Lung (tissue), 12 donors: ENCODE measurements around the gene COG5. TPM values are rescaled to one million over a fixed set of nuclear protein-coding genes. Genes with fewer than 3 reads are reported as not detected.

Experiments used
- ATAC-seq: fragments of 200-7000 bp; cut with Tn5 transposase; one replicate; pipeline ENCODE4 v1.9.1; 2020; ENCODE audit warnings: moderate number of reproducible peaks; ENCODE audit not compliant: insufficient read depth, low FRiP score
- DNase-seq, 3 donors: peaks; one replicate each; pipeline ENCODE4 v3.0.0-alpha.2; 2013 to 2017
- H3K27ac ChIP-seq, 2 donors: one replicate each; pipeline ENCODE4 v1.5.1; 2013; ENCODE audit warnings: mild to moderate bottlenecking in 2 of 2, moderate library complexity in 2 of 2, control low read depth in 1 of 2, inconsistent platforms in 1 of 2, low read depth in 1 of 2, low read length in 1 of 2
- H3K27me3 ChIP-seq, 3 donors: one replicate each; pipeline ENCODE4 v1.5.1; 2013; ENCODE audit warnings: low read length in 2 of 3; ENCODE audit not compliant: control insufficient read depth in 3 of 3, insufficient read depth in 3 of 3
- H3K36me3 ChIP-seq, 4 donors: one replicate each; pipeline ENCODE4 v1.5.1; 2013; ENCODE audit warnings: low read length in 4 of 4, mild to moderate bottlenecking in 1 of 4, moderate library complexity in 1 of 4; ENCODE audit not compliant: control insufficient read depth in 4 of 4, insufficient read depth in 4 of 4
- H3K4me1 ChIP-seq, 5 donors: one replicate each; pipeline ENCODE4 v1.5.1; 2013; ENCODE audit warnings: low read length in 5 of 5, mild to moderate bottlenecking in 2 of 5, moderate library complexity in 1 of 5; ENCODE audit not compliant: control insufficient read depth in 5 of 5, insufficient read depth in 5 of 5
- H3K4me3 ChIP-seq: one replicate; pipeline ENCODE4 v1.5.1; 2013; ENCODE audit warnings: mild to moderate bottlenecking, control low read depth, moderate library complexity
- H3K9ac ChIP-seq, 2 donors: one replicate each; pipeline ENCODE4 v1.5.1; 2013; ENCODE audit warnings: low read length in 2 of 2, control low read depth in 1 of 2; ENCODE audit not compliant: insufficient read depth in 1 of 2
- H3K9me3 ChIP-seq, 4 donors: one replicate each; pipeline ENCODE4 v1.5.1; 2013; ENCODE audit warnings: low read length in 3 of 4, mild to moderate bottlenecking in 1 of 4, moderate library complexity in 1 of 4; ENCODE audit not compliant: control insufficient read depth in 4 of 4, insufficient read depth in 3 of 4
- WGBS, 2 donors: extraction: QIAGEN DNeasy Blood & Tissue Kit; methylation state at CpG; one replicate each; pipeline ENCODE4 v1.1.7; 2013; 5-methylcytosine and 5-hydroxymethylcytosine counted together
- polyA plus RNA-seq, 2 donors: library from polyadenylated mRNA; stranded (reverse); fragments of 200-250 nt; gene quantifications; one replicate each; pipeline ENCODE4 v1.2.1, GENCODE V29; 2013
- total RNA-seq, 2 donors: library from RNA; depleted of rRNA in 1 of 2; stranded (reverse); fragments of >200 nt in 1 of 2; gene quantifications; one replicate each; pipeline ENCODE4 v1.2.1, GENCODE V29; 2014 to 2021
- TF ChIP-seq, protein P1 (sequence below): IDR thresholded peaks from 2 replicates; pipeline ENCODE4 v1.5.1; 2012; ENCODE audit warnings: mild to moderate bottlenecking; ENCODE audit errors: control extremely low read depth, extremely low read depth
- donor health status: control.
- donor health status: control.
- donor health status: Bipolar disorder and iron deficiency.
- donor health status: healthy.
- donor health status: DM: yes; HTN: yes; CAD: no.

Gene COG5
- total and polyA plus RNA-seq, 4 donors = 5.6 to 101 (median 27.2) TPM

DNA sequence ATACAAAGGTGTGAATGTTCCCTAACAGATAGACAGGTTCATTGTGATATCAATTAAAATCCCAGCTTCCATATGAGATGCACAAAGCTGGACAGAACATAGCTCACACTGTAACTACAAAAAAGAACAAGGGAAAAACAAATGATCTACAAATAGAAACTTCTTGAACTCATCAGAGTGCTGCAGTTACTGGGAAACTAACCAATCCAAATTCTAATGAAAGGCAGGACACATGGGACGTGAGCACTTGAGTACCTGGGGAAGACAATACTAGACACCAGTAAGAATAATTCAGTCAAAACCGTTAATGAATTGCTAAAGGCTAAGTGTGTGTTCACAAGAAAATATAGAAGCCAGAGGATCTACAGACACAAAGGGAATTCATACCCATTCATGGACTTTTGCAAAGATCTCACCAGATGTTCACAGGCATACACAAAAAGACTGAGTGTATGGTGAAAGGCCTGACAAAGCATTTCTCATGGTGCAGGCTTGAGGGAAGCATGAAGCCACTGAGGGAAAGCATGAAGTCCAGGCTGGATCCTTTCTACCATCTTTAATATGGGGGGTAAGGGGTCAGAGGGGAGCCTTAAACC lies 101.7 kb downstream of the COG5 start:
- 87 to 94% methylated on average over 2 of the region's 2 CpGs for WGBS, 2 donors
- ATAC-seq (no peak), DNase-seq (no peak)
- TF ChIP-seq, protein P1, sequence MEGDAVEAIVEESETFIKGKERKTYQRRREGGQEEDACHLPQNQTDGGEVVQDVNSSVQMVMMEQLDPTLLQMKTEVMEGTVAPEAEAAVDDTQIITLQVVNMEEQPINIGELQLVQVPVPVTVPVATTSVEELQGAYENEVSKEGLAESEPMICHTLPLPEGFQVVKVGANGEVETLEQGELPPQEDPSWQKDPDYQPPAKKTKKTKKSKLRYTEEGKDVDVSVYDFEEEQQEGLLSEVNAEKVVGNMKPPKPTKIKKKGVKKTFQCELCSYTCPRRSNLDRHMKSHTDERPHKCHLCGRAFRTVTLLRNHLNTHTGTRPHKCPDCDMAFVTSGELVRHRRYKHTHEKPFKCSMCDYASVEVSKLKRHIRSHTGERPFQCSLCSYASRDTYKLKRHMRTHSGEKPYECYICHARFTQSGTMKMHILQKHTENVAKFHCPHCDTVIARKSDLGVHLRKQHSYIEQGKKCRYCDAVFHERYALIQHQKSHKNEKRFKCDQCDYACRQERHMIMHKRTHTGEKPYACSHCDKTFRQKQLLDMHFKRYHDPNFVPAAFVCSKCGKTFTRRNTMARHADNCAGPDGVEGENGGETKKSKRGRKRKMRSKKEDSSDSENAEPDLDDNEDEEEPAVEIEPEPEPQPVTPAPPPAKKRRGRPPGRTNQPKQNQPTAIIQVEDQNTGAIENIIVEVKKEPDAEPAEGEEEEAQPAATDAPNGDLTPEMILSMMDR = no peak
- Histone ChIP-seq H3K9me3 (no peaks in the 10 kb centered on the region), H3K27me3 (no peaks in the 10 kb centered on the region), H3K4me1 (peaks cover 0 to 6% (median 0%) of the 10 kb centered on the region in 5 donors), H3K27ac (peak overlapping the region in 1 of 2 donors; percentile 53), H3K36me3 (peaks cover 0 to 2% (median 0%) of the 10 kb centered on the region in 4 donors), H3K9ac (no peak overlapping the region), H3K4me3 (no peak overlapping the region)

DNA sequence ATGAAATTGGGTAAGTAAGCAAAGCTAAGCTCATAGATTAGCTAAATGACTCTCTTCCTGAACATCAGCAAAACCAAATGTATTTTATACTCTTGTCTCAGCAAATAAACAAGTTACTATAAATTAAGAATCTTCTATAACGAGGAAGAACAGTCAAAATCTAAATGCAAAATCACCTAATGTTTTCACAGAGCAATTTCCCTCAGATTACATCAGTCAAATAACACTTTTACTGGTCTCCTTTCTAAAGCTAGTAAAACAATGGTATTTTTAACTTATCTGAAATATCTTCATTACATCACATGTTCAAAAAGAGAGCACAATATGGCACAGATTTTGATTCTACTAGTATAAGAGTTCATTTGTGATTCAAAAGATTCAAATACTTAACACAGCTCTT lies 110.3 kb downstream of the COG5 start:
- no peaks in the 10 kb centered on the region for H3K27me3 ChIP-seq
- WGBS, 2 donors = 94 to 100% methylated on average over 1 of the region's 1 CpG
- ATAC-seq = no peak

DNA sequence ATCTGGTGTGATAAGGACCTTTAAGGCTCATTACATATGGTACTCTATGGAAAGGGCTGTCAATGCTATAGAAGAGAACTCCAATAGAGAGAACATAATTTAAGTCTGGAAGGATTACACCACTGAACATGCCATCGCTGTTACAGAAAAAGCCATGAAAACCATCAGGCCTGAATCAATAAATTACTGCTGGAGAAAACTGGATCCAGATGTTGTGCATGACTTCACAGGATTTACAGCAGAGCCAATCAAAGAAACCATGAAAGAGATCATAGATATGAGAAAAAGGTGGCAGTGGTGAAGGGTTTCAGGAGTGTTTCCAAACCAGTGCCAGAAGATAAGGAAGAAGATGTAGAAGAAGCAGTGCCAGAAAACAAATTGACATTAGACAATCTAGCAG lies 112.8 kb downstream of the COG5 start:
- TF ChIP-seq, protein P1 = no peak
- Histone ChIP-seq H3K27me3 (no peaks in the 10 kb centered on the region), H3K4me1 (peaks cover 0 to 5% (median 0%) of the 10 kb centered on the region in 5 donors), H3K4me3 (no peak overlapping the region), H3K9ac (no peak overlapping the region), H3K9me3 (no peaks in the 10 kb centered on the region), H3K27ac (no peak overlapping the region), H3K36me3 (no peaks in the 10 kb centered on the region)
- DNase-seq = no peak
- WGBS, 2 donors = 99 to 100% methylated on average over 1 of the region's 1 CpG
- no peak for ATAC-seq

More for the DNA sequence above, 110.3 kb downstream of the COG5 start:
- DNase-seq = no peak
- Histone ChIP-seq H3K27ac (no peak overlapping the region), H3K36me3 (no peaks in the 10 kb centered on the region), H3K4me1 (peaks cover 0 to 5% (median 0%) of the 10 kb centered on the region in 5 donors), H3K4me3 (no peak overlapping the region), H3K9ac (no peak overlapping the region), H3K9me3 (no peaks in the 10 kb centered on the region)
- TF ChIP-seq, protein P1 = no peak

DNA sequence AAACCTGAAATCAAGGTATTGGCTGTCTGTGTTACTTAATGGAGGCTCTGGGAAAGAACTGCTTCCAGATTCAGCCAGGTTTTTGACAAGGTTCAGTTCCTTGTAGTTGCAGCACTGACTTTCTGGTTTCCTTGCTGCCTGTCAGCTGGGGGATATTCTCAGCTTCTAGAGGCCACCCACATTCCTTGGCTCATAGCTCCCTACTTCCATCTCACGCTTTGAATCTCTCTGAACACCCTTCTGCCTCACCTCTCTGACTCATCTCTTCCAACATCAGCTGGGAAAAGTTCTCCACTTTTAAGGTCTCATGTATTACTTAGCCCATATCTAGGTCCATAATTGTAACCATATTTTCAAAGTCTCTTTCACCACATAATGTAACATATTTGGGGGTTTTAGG lies 116.7 kb downstream of the COG5 start:
- Histone ChIP-seq H3K4me3 (no peak overlapping the region), H3K27ac (no peak overlapping the region), H3K27me3 (no peaks in the 10 kb centered on the region), H3K36me3 (no peaks in the 10 kb centered on the region), H3K4me1 (peaks cover 0 to 7% (median 0%) of the 10 kb centered on the region in 5 donors), H3K9me3 (peaks cover 0 to 1% (median 0%) of the 10 kb centered on the region in 4 donors), H3K9ac (no peak overlapping the region)
- 93 to 100% methylated on average over 1 of the region's 1 CpG for WGBS, 2 donors
- TF ChIP-seq, protein P1 = no peak
- ATAC-seq (no peak), DNase-seq (no peak)
